PC-3 (cell line): ENCODE data around the gene MRPL57. TPM values are rescaled to one million over a fixed set of nuclear protein-coding genes. Genes with fewer than 3 reads are reported as not detected.

Source experiments
- ATAC-seq: fragments of 200-7000 bp; cut with Tn5 transposase; 2 replicates; pipeline ENCODE4 v1.9.1; 2020; ENCODE audit warnings: mild to moderate bottlenecking, moderate library complexity
- BruUV-seq: library from RNA; stranded (reverse); fragments of 400-500 nt; replicated peaks from 2 replicates; lab custom pipeline; 2021; lab: Mats Ljungman, UMichigan
- CTCF ChIA-PET: fragments of 300-600 bp; sonication (Branson Sonifier 250); formaldehyde crosslinking; loops from one replicate; lab custom pipeline; 2022; ENCODE audit warnings: antibody characterized with exemption; lab: Charles Lee
- POLR2A ChIA-PET: fragments of 300-600 bp; sonication (Branson Sonifier 250); formaldehyde crosslinking; loops from one replicate; lab custom pipeline; 2022; ENCODE audit warnings: antibody characterized with exemption; ENCODE audit not compliant: unreplicated experiment; lab: Charles Lee
- DNase-seq: peaks from one replicate; pipeline ENCODE4 v3.0.0-alpha.2; 2015
- H2AFZ ChIP-seq: fragments of 300-600 bp; sonication (generic); 2 replicates; pipeline ENCODE4 v1.6.0; 2016; ENCODE audit warnings: antibody characterized with exemption, low read length
- H3F3A ChIP-seq: fragments of 300-600 bp; sonication (generic); one replicate; pipeline ENCODE4 v1.6.0; 2017; ENCODE audit warnings: antibody characterized with exemption, low read length, control low read depth, mild to moderate bottlenecking; ENCODE audit not compliant: unreplicated experiment
- H3K27ac ChIP-seq: fragments of 300-600 bp; sonication (generic); 2 replicates; pipeline ENCODE4 v1.5.1; 2016; ENCODE audit warnings: mild to moderate bottlenecking, low read length
- H3K27me3 ChIP-seq: fragments of 300-600 bp; sonication (generic); 2 replicates; pipeline ENCODE4 v1.6.1; 2016; ENCODE audit warnings: low read length, mixed read lengths
- H3K36me3 ChIP-seq: fragments of 300-600 bp; sonication (generic); 2 replicates; pipeline ENCODE4 v1.6.1; 2016; ENCODE audit warnings: low read depth, mixed run types, low read length, mixed read lengths
- H3K4me1 ChIP-seq: fragments of 300-600 bp; sonication (generic); 2 replicates; pipeline ENCODE4 v1.5.1; 2016; ENCODE audit warnings: low read length; ENCODE audit not compliant: insufficient read depth
- H3K4me2 ChIP-seq: fragments of 300-600 bp; sonication (generic); 2 replicates; pipeline ENCODE4 v1.6.0; 2016; ENCODE audit warnings: low read length
- H3K4me3 ChIP-seq: fragments of 300-600 bp; sonication (generic); 2 replicates; pipeline ENCODE4 v1.5.1; 2016; ENCODE audit warnings: mild to moderate bottlenecking, low read length, mixed read lengths
- H3K79me2 ChIP-seq: fragments of 300-600 bp; sonication (generic); 2 replicates; pipeline ENCODE4 v1.6.1; 2017; ENCODE audit warnings: low read length, mixed read lengths
- H3K9ac ChIP-seq: fragments of 300-600 bp; sonication (generic); 2 replicates; pipeline ENCODE4 v1.6.0; 2016; ENCODE audit warnings: mild to moderate bottlenecking, low read length
- H3K9me2 ChIP-seq: fragments of 300-600 bp; sonication (generic); replicated peaks from 2 replicates; pipeline ENCODE4 v1.6.1; 2016; ENCODE audit warnings: mixed run types, low read length, mixed read lengths
- H3K9me3 ChIP-seq: fragments of 300-600 bp; sonication (generic); 2 replicates; pipeline ENCODE4 v1.6.1; 2016; ENCODE audit warnings: low read length, mixed read lengths
- H4K20me1 ChIP-seq: fragments of 300-600 bp; sonication (generic); 2 replicates; pipeline ENCODE4 v1.6.1; 2016; ENCODE audit warnings: low read length, mixed read lengths
- EZH2 ChIP-seq: fragments of 300-600 bp; sonication (generic); IDR thresholded peaks from one replicate; pipeline ENCODE4 v1.6.1; 2017; ENCODE audit warnings: antibody characterized with exemption, mild to moderate bottlenecking, low read length; ENCODE audit not compliant: unreplicated experiment
- EZH2phosphoT487 ChIP-seq: fragments of 300-600 bp; sonication (generic); IDR thresholded peaks from 2 replicates; pipeline ENCODE4 v1.6.1; 2018; ENCODE audit warnings: mild to moderate bottlenecking, antibody characterized with exemption, low read length, borderline replicate concordance
- intact Hi-C: fragments of 100-400 bp; cut with micrococcal nuclease; formaldehyde crosslinking; loops from 2 replicates; pipeline ENCODE4 v1.9.0; 2023
- total RNA-seq: library from RNA; depleted of rRNA; stranded (reverse); fragments of >200 nt; gene quantifications from 2 replicates; pipeline ENCODE4 v1.2.3, GENCODE V29; 2014
- TF ChIP-seq, protein P1 (sequence below): fragments of 300-600 bp; sonication (generic); conservative IDR thresholded peaks from 2 replicates; pipeline ENCODE4 v1.5.1; 2017; ENCODE audit warnings: antibody characterized with exemption, low read depth, mild to moderate bottlenecking, low read length

The MRPL57 gene
- total RNA-seq, 1 experiment from 2014 or later, result 92.3 TPM

GRCh38 chr13:21137696-21138095 is 38.8 kb upstream of the MRPL57 start:
- ChIA-PET POLR2A (interaction anchor here (0.6 kb wide), 1 partner anchor 105 kb away, joined by 4 read pairs; no protein-coding TSS in a partner anchor), CTCF (no interaction called here)
- intact Hi-C loops, result loop anchor here (5.0 to 10.0 kb wide), 2 partner anchors 73 to 105 kb away; partner anchors contain the start of gene LATS2
- Histone ChIP-seq H3K4me1 (peaks cover 24% of the 10 kb centered on the region), H3K36me3 (peaks cover 3% of the 10 kb centered on the region; the same call in 1 of the 2 replicates), H4K20me1 (peaks cover 10% of the 10 kb centered on the region; the same call in 1 of the 2 replicates), H3K9ac (no peak overlapping the region), H3K4me2 (no peak overlapping the region), H3F3A (no peaks in the 10 kb centered on the region), H3K79me2 (peaks cover 24% of the 10 kb centered on the region), H2AFZ (no peak overlapping the region), H3K27me3 (no peaks in the 10 kb centered on the region), H3K27ac (no peak overlapping the region), H3K4me3 (no peak overlapping the region), H3K9me2 (no peaks in the 10 kb centered on the region), H3K9me3 (no peaks in the 10 kb centered on the region)
- DNase-seq (peak; percentile 60), ATAC-seq (no peak)
- no TSS peak for BruUV-seq
- TF ChIP-seq, protein P1, sequence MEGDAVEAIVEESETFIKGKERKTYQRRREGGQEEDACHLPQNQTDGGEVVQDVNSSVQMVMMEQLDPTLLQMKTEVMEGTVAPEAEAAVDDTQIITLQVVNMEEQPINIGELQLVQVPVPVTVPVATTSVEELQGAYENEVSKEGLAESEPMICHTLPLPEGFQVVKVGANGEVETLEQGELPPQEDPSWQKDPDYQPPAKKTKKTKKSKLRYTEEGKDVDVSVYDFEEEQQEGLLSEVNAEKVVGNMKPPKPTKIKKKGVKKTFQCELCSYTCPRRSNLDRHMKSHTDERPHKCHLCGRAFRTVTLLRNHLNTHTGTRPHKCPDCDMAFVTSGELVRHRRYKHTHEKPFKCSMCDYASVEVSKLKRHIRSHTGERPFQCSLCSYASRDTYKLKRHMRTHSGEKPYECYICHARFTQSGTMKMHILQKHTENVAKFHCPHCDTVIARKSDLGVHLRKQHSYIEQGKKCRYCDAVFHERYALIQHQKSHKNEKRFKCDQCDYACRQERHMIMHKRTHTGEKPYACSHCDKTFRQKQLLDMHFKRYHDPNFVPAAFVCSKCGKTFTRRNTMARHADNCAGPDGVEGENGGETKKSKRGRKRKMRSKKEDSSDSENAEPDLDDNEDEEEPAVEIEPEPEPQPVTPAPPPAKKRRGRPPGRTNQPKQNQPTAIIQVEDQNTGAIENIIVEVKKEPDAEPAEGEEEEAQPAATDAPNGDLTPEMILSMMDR, result no peak
- TF ChIP-seq EZH2phosphoT487, result no peak
- TF ChIP-seq EZH2, result no peak

DNA sequence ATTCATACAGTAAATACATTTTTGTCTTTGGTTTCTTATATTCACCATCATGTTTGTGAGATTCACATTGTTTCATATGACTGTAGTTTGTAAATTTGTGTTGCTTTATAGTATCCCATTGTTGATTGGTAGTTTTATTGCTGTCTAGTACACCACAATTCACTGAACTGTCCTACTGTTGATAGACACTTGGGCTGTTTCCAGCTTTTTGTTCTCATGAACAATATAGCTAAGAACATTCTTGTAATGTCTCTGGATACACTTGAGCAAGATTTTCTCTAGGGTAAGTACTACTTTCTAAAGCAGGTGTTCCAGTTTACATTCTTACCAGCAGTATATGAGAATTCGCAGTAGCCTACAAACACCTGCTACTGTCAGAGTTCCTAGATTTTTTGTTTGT is 37.9 kb upstream of the MRPL57 start:
- H3K27me3 ChIP-seq, result no peaks in the 10 kb centered on the region
- ChIA-PET CTCF (no interaction called here), POLR2A (no interaction called here)
- H3K4me3 ChIP-seq, result no peak overlapping the region
- H3K9me3 ChIP-seq, result no peaks in the 10 kb centered on the region
- no peak overlapping the region for H3K4me2 ChIP-seq
- H3K9me2 ChIP-seq, result no peaks in the 10 kb centered on the region
- no peaks in the 10 kb centered on the region for H3F3A ChIP-seq
- peaks cover 32% of the 10 kb centered on the region for H3K79me2 ChIP-seq
- H3K27ac ChIP-seq, result no peak overlapping the region
- BruUV-seq, result no TSS peak
- H3K36me3 ChIP-seq, result peaks cover 11% of the 10 kb centered on the region
- TF ChIP-seq EZH2phosphoT487 (no peak), EZH2 (no peak)
- TF ChIP-seq, protein P1, result no peak
- peak overlapping the region; percentile 93 for H2AFZ ChIP-seq
- peaks cover 29% of the 10 kb centered on the region for H3K4me1 ChIP-seq
- ATAC-seq (no peak), DNase-seq (no peak)
- intact Hi-C loops, result loop anchor here (5.0 to 10.0 kb wide), 2 partner anchors 74 to 106 kb away; partner anchors contain the start of gene LATS2
- no peak overlapping the region for H3K9ac ChIP-seq
- H4K20me1 ChIP-seq, result peaks cover 19% of the 10 kb centered on the region; the same call in 1 of the 2 replicates

DNA sequence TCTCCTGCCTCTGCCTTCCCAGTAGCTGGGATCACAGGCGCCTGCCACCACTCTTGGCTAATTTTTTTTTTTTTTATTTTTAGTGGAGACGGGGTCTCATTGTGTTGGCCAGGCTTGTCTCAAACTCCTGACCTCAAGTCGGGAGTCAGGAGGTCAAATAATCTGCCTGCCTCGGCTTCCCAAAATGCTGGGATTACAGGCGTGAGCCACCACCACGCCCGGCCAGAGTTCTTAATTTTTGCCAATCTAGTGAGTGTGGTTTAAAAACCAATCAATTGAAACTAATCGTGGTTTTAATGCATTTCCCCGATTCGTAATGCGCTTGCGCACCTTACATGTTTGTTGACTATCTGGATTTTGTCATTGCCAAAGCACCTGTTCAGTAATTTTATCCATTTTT is 37.1 kb upstream of the MRPL57 start:
- TF ChIP-seq, protein P1, result no peak
- TF ChIP-seq EZH2phosphoT487 (no peak), EZH2 (no peak)
- peak overlapping the region; percentile 93 for H2AFZ ChIP-seq

More for the DNA sequence above, 37.1 kb upstream of the MRPL57 start:
- DNase-seq (no peak), ATAC-seq (no peak)
- no peaks in the 10 kb centered on the region for H3K27me3 ChIP-seq
- peaks cover 22% of the 10 kb centered on the region; the same call in 1 of the 2 replicates for H4K20me1 ChIP-seq
- peak overlapping the region; percentile 90 for H3K4me3 ChIP-seq
- H3K36me3 ChIP-seq, result peaks cover 15% of the 10 kb centered on the region
- H3K9me2 ChIP-seq, result no peaks in the 10 kb centered on the region
- H3K9me3 ChIP-seq, result no peaks in the 10 kb centered on the region
- H3K4me2 ChIP-seq, result peak overlapping the region; percentile 85
- POLR2A ChIA-PET, result no interaction called here
- no peaks in the 10 kb centered on the region for H3F3A ChIP-seq
- peak overlapping the region; percentile 90 for H3K9ac ChIP-seq
- no TSS peak for BruUV-seq
- no peak overlapping the region for H3K27ac ChIP-seq
- intact Hi-C loops, result loop anchor here (5.0 to 10.0 kb wide), 2 partner anchors 75 to 107 kb away; partner anchors contain the start of gene LATS2
- peaks cover 26% of the 10 kb centered on the region for H3K4me1 ChIP-seq
- CTCF ChIA-PET, result no interaction called here
- peaks cover 40% of the 10 kb centered on the region for H3K79me2 ChIP-seq
